Measurements from ENCODE around the gene OR1K1.
"Not testable (repeated sequence)": the region's sequence is repeated elsewhere in the genome, so short reads cannot be mapped to it uniquely, and the experiment has no call there.

Gene OR1K1

DNA sequence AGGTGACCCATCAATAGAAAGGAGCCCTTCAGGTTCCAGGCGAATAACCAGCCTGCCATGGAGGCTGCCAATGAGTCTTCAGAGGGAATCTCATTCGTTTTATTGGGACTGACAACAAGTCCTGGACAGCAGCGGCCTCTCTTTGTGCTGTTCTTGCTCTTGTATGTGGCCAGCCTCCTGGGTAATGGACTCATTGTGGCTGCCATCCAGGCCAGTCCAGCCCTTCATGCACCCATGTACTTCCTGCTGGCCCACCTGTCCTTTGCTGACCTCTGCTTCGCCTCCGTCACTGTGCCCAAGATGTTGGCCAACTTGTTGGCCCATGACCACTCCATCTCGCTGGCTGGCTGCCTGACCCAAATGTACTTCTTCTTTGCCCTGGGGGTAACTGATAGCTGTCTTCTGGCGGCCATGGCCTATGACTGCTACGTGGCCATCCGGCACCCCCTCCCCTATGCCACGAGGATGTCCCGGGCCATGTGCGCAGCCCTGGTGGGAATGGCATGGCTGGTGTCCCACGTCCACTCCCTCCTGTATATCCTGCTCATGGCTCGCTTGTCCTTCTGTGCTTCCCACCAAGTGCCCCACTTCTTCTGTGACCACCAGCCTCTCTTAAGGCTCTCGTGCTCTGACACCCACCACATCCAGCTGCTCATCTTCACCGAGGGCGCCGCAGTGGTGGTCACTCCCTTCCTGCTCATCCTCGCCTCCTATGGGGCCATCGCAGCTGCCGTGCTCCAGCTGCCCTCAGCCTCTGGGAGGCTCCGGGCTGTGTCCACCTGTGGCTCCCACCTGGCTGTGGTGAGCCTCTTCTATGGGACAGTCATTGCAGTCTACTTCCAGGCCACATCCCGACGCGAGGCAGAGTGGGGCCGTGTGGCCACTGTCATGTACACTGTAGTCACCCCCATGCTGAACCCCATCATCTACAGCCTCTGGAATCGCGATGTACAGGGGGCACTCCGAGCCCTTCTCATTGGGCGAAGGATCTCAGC, at the start of gene OR1K1:
Gene OR1K1 (plus strand): TSS at position 58 of the 995 bp plus-strand sequence. CDS start 0 bp downstream, at position 58.
- DNase-seq (ENCODE audit: low read depth in 2 of 2), result no peak

- no peak for DNase-seq (ENCODE audit: low read depth in 2 of 2)
These were observed 45.1 kb upstream of the OR1K1 start for GRCh38 chr9:122754825-122755224.

GRCh38 chr9:122767817-122768216, 32.1 kb upstream of the OR1K1 start:
- DNase-seq (ENCODE audit: low read depth in 2 of 2), result no peak

DNA sequence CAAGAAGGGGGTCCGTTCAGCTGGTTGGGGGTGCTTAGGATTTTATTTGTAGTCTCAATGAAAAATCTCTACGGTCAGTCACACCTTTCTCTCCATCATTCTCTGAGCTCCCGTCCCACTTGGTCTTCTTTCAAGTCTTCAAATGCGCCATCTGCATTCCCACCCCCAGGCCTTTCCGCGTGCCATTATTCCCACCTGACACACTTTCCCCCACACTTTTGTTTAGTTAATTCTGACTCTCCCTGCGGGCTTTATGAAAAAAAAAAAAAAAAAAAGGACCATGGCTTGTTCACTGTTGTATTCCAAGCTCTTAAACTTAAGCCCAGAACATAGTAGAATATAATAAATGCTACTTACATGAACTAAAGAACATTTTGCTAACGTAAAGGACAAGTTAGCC, 22.9 kb upstream of the OR1K1 start:
- no peak for DNase-seq (ENCODE audit: low read depth in 2 of 2)

- no peak for DNase-seq (ENCODE audit: low read depth in 2 of 2)
These were observed 21.8 kb upstream of the OR1K1 start for GRCh38 chr9:122777935-122778627.

GRCh38 chr9:122779181-122779580, 20.7 kb upstream of the OR1K1 start:
- no peak for DNase-seq (ENCODE audit: low read depth in 2 of 2)

- DNase-seq (ENCODE audit: low read depth in 2 of 2), result no peak
These were observed 19.9 kb upstream of the OR1K1 start for GRCh38 chr9:122780026-122780425.

DNA sequence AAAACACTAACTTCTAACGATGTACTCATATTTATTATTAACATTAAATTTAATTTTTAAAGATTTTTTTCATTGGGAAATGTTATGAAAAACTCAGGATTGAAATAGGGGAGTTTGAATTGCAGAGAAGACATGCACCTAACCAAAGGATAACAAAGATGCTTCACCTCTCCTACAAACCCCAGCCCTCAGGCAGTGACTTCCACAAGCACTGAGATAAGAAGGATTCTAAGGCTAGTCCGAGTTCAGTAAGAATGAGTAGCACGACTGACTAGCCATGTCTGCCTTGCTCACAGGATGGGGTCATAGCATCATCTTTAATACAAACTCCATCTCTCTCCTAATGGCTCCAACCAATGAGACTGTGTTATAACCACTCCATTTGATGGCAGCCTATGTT, 18.3 kb upstream of the OR1K1 start:
- no peak for DNase-seq (ENCODE audit: low read depth in 2 of 2)

- DNase-seq (ENCODE audit: low read depth in 2 of 2), result no peak
These were observed 14.7 kb upstream of the OR1K1 start for GRCh38 chr9:122785269-122785668.

- DNase-seq (ENCODE audit: low read depth in 2 of 2), result no peak
These were observed 13.6 kb upstream of the OR1K1 start for GRCh38 chr9:122786338-122786737.

GRCh38 chr9:122788831-122789230, 11.1 kb upstream of the OR1K1 start, which contains the start of gene OR5C1:
OR5C1 (plus strand) TSS chr9:122788933; CDS start chr9:122788933, 0 bp downstream.
- DNase-seq (ENCODE audit: low read depth in 2 of 2), result no peak

GRCh38 chr9:122789256-122790046, 10.5 kb upstream of the OR1K1 start:
- no peak for DNase-seq (ENCODE audit: low read depth in 2 of 2)

GRCh38 chr9:122791872-122792669, 7.9 kb upstream of the OR1K1 start:
- no peak for DNase-seq (ENCODE audit: low read depth in 2 of 2)

DNA sequence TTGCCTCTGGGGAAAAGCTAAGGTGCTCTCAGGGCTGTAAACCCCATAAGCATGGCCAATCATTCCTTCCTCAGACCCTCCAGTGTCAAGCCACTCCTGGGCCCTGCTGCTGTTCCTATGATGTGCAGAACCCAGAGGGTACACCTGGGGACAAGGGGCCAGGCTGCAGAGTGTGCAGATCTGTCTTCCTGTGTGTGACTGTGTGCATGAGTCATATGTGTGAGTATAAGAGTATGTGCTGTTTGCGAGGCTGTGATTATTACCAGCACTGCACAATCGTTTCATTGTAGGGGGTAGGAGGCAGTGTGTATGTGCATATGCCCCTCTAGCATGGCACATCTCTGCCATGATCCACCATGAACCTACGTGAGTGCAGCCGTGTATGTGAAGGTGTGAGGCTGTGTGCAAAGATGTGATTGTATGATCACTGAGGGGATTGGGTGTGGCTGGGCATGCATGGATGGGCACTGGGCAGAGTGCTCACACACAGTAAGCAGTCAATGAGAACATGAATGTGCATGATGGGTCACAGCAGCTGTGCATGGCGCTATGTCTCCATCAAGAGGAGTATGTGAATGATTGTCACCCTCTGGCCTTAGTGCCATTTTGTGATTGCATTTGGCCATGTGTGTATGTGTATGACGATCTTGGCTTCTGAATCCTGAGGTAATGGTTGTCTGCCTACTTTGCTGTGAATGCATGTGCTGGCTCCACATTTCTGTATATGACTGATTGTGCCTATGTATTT, 2.4 kb upstream of the OR1K1 start:
- no peak for DNase-seq (ENCODE audit: low read depth in 2 of 2)

DNA sequence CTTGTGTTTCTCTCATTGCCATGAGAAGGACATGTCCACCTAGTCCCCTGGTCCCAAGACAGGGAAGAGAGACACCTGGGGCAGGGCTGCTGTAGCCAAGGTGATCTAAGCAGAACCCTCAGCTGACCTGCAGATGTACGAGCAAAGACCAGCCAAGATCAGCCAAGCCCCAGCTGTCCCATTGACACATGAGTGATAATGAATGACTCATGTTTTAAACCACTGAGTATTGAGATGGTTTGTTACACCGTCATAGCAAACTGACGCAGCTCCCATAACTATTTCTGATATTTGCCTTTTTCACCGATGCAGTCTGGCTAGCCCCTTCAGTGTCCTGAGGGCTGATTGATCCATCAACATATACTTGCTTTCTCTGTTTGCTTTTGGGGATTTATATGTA, 6.7 kb downstream of the OR1K1 start:
- no peak for DNase-seq (ENCODE audit: low read depth in 2 of 2)

- DNase-seq (ENCODE audit: low read depth in 2 of 2), result no peak
These were observed 7.5 kb downstream of the OR1K1 start for GRCh38 chr9:122807271-122807900.

DNA sequence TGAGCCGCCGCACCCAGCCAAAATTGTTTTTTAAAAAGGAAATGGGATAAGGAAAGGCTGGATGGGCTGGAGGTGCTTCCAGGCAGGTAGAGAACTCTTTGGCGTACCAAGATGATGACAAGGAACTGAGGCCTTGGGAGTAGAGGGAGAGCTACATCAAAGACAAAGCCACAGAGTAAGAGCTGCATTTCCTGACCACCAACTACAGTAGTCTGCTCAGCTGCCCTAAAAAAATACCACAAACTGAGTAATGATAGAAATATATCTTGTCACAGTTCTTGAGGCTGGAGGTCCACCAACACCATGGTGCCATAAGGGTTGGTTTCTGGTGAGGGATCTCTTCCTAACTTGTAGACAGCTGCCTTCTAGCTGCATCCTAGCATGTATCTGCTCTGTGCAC, 8.2 kb downstream of the OR1K1 start:
- DNase-seq (ENCODE audit: low read depth in 2 of 2), result no peak

- DNase-seq (ENCODE audit: low read depth in 2 of 2), result not testable (repeated sequence)
These were observed 9.3 kb downstream of the OR1K1 start for GRCh38 chr9:122809261-122809660.

DNA sequence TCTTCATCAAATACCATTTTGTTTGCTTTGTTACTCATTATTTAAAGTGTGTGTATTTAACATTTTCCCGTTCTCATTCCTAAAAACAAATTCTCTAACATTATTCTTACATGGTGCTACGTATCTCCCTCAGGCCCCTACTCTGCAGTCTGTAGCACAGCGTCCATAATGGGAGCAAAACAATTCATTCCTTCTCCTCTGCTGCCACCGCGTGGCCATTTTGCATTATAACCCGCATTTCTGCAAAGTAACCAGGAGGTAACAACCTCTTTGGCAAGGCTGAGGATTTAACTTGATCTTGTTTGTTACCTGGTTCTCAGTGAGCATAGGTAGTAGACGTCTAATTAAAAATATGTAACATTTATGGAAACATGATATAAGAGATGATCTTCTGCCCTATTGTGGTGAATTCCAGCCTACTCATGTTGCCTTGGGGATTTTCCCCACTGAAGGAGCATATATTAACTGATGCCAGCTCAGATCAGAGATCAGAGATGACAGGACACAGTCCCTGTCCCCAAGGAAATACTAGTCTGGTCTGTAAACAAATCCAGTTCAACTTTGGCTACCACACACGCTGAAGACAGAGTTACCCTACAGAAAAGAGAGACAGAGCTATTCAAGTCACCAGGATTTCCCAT, 10.5 kb downstream of the OR1K1 start:
- peak; percentile 28 to 42 for DNase-seq (ENCODE audit: low read depth in 2 of 2)

Data from fibroblast of skin of left biceps (primary cell).